Measurements from ENCODE around the gene USP12.

GRCh38 chr13:27039171-27039701 is 132.4 kb downstream of the USP12 start:
- no peak for TF ChIP-seq POLR2AphosphoS5 (IDR thresholded peaks at IDR 0.05; ENCODE audit: borderline replicate concordance, low read depth, low read length)
- TF ChIP-seq EZH2 (IDR thresholded peaks at IDR 0.05), result no peak

Measured in SK-N-MC (cell line).